ENCODE measurements around the gene ITGA8. TPM values are rescaled to one million over a fixed set of nuclear protein-coding genes. Genes with fewer than 3 reads are reported as not detected.

Gene ITGA8
- total and polyA plus RNA-seq, 12 donors = 4.7 to 46.0 (median 22.2) TPM

DNA sequence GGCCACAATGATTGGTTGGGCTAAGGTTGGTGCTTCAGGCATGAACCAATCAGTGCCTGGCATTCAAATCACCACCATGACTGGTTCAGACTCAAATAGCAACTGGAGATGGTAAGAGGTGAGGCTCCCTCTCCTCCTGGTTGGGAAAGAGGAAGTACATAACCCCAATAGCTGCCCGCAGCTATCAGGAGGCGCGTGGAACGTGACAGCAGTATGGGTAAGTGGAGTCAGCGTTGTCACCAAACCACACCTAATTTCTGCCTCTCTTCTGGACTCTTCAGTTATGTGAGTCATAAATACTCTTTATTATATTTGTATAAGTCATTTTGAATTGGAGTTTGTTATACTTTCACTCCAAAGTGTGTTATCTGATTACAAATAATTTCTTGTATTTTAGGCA lies 17.9 kb upstream of the ITGA8 start:
- no peak overlapping the region for H3K27ac ChIP-seq
- H3K4me1 ChIP-seq (replicated peaks in 1 of 2) = no peaks in the 10 kb centered on the region
- no peak for DNase-seq
- H3K27me3 ChIP-seq = no peaks in the 10 kb centered on the region
- no peaks in the 10 kb centered on the region for H3K36me3 ChIP-seq (replicated peaks in 1 of 2)
- no peak overlapping the region for H3K4me3 ChIP-seq
- intact Hi-C loops (cut with DNase I) = no loop called here
- no peak for TF ChIP-seq POLR2A (IDR thresholded peaks at IDR 0.05)
- TF ChIP-seq, protein P1, sequence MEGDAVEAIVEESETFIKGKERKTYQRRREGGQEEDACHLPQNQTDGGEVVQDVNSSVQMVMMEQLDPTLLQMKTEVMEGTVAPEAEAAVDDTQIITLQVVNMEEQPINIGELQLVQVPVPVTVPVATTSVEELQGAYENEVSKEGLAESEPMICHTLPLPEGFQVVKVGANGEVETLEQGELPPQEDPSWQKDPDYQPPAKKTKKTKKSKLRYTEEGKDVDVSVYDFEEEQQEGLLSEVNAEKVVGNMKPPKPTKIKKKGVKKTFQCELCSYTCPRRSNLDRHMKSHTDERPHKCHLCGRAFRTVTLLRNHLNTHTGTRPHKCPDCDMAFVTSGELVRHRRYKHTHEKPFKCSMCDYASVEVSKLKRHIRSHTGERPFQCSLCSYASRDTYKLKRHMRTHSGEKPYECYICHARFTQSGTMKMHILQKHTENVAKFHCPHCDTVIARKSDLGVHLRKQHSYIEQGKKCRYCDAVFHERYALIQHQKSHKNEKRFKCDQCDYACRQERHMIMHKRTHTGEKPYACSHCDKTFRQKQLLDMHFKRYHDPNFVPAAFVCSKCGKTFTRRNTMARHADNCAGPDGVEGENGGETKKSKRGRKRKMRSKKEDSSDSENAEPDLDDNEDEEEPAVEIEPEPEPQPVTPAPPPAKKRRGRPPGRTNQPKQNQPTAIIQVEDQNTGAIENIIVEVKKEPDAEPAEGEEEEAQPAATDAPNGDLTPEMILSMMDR (IDR thresholded peaks at IDR 0.05) = no peak
- WGBS, 4 donors = 78 to 90% (median 81%) methylated on average over 5 of the region's 5 CpGs
- no peaks in the 10 kb centered on the region for H3K9me3 ChIP-seq (replicated peaks in 1 of 3)

DNA sequence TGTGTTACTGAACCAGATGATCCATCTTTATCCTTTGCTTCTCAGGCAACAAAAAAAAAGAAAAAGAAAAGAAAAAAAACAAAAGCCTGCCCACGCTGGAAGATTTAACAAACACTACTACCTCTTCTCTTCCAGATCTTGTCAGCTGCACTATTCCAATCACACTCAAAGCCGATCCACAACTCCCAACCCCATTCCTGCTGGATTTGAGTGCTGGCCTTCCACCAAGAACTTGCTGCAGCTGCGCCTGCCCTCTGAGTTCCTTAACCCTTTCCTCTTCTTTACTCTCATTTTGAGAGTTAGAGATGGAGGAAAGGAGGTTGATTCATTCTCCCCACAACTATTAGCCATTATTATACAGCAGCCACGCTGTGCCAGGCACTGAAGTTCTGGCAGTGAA lies 16.0 kb upstream of the ITGA8 start:
- H3K9me3 ChIP-seq (replicated peaks in 1 of 3) = no peaks in the 10 kb centered on the region
- no peak overlapping the region for H3K27ac ChIP-seq
- no peak for DNase-seq
- no peak for TF ChIP-seq POLR2A (IDR thresholded peaks at IDR 0.05)
- TF ChIP-seq, protein P1 (IDR thresholded peaks at IDR 0.05) = no peak
- H3K4me1 ChIP-seq (replicated peaks in 1 of 2) = no peaks in the 10 kb centered on the region
- no peaks in the 10 kb centered on the region for H3K36me3 ChIP-seq (replicated peaks in 1 of 2)
- intact Hi-C loops (cut with DNase I) = no loop called here
- WGBS, 4 donors = 36 to 54% (median 42%) methylated on average over 4 of the region's 4 CpGs
- no peaks in the 10 kb centered on the region for H3K27me3 ChIP-seq
- no peak overlapping the region for H3K4me3 ChIP-seq

DNA sequence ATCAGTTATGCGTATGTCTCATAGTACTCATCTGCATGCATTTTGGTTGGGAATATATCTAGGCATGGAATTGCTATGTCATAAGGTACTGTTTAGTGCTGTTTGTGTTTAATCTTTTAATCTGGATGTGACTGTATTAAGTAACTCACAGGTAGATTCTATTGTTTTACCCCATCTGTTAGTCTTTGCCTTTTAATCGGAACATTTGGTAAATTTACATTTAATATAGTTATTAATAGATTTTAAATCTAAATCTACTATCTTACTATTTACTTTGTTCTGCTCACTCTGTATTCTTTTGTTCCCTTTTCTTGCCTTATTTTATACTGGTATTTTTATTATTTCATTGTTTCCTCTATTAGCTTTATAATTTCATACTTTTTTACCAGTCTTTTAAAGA lies 10.6 kb upstream of the ITGA8 start:
- Histone ChIP-seq H3K27me3 (no peaks in the 10 kb centered on the region), H3K36me3 (replicated peaks in 1 of 2) (no peaks in the 10 kb centered on the region), H3K27ac (no peak overlapping the region), H3K9me3 (replicated peaks in 1 of 3) (no peaks in the 10 kb centered on the region), H3K4me1 (replicated peaks in 1 of 2) (peaks cover 2 to 3% of the 10 kb centered on the region in 2 donors), H3K4me3 (no peak overlapping the region)
- WGBS, 4 donors = 95 to 98% (median 96%) methylated on average over 2 of the region's 2 CpGs
- DNase-seq = no peak
- TF ChIP-seq POLR2A (IDR thresholded peaks at IDR 0.05) = no peak
- TF ChIP-seq, protein P1 (IDR thresholded peaks at IDR 0.05) = no peak
- intact Hi-C loops (cut with DNase I) = no loop called here

DNA sequence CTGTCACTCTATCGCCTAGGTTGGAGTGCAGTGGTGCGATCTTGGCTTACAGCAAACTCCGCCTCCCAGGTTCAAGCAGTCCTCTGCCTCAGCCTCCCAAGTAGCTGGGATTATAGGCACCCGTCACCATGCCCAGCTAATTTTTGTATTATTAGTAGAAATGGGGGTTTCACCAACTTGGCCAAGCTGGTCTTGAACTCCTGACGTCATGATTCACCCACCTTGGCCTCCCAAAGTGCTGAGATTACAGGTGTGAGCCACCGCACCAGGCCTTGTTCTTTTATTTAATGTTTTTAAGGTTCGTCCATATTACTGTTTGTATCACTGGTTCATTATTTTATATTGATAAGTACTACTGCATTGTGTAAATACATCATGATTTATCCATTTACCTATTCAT lies 10.2 kb upstream of the ITGA8 start:
- Histone ChIP-seq H3K9me3 (replicated peaks in 1 of 3) (no peaks in the 10 kb centered on the region), H3K4me1 (replicated peaks in 1 of 2) (peaks cover 3 to 5% of the 10 kb centered on the region in 2 donors), H3K36me3 (replicated peaks in 1 of 2) (no peaks in the 10 kb centered on the region), H3K4me3 (no peak overlapping the region), H3K27ac (no peak overlapping the region), H3K27me3 (no peaks in the 10 kb centered on the region)
- intact Hi-C loops (cut with DNase I) = loop anchor here in 1 of 2 donors (5.0 to 10.0 kb wide), 3 partner anchors 95 to 298 kb away; no protein-coding TSS in a partner anchor
- no peak for DNase-seq
- 83 to 89% (median 88%) methylated on average over 7 of the region's 7 CpGs for WGBS, 4 donors
- TF ChIP-seq, protein P1 (IDR thresholded peaks at IDR 0.05) = no peak
- TF ChIP-seq POLR2A (IDR thresholded peaks at IDR 0.05) = no peak
